Ascending aorta (tissue), 2 donors: ENCODE results near the gene LCN6. TPM values are rescaled to one million over a fixed set of nuclear protein-coding genes. Genes with fewer than 3 reads are reported as not detected.
"Not testable (repeated sequence)": the region's sequence is repeated elsewhere in the genome, so short reads cannot be mapped to it uniquely, and the experiment has no call there.

ENCODE experiments used
- DNase-seq, 2 donors: peaks; one replicate each; pipeline ENCODE4 v3.0.0-alpha.2; 2019; ENCODE audit warnings: low spot score in 2 of 2
- H3K27ac ChIP-seq, 2 donors: fragments of 200-600 bp; sonication (generic); one replicate each; pipeline ENCODE4 v1.5.1; 2016 to 2017; ENCODE audit warnings: mild to moderate bottlenecking in 1 of 2
- H3K27me3 ChIP-seq: fragments of 200-600 bp; sonication (generic); one replicate; pipeline ENCODE4 v1.5.1; 2017
- H3K36me3 ChIP-seq, 2 donors: fragments of 200-600 bp; sonication (generic); one replicate each; pipeline ENCODE4 v1.5.1; 2016
- H3K4me1 ChIP-seq, 2 donors: fragments of 200-600 bp; sonication (generic); one replicate each; pipeline ENCODE4 v1.5.1; 2016 to 2017; ENCODE audit warnings: mild to moderate bottlenecking in 1 of 2
- H3K4me3 ChIP-seq, 2 donors: fragments of 200-600 bp; sonication (generic); one replicate each; pipeline ENCODE4 v1.5.1; 2016 to 2017; ENCODE audit warnings: mild to moderate bottlenecking in 1 of 2
- H3K9me3 ChIP-seq, 2 donors: fragments of 200-600 bp; sonication (generic); one replicate each; pipeline ENCODE4 v1.5.1; 2016
- CTCF ChIP-seq, 3 experiments: fragments of 200-600 bp in 2 of 3; fragments of 450-650 bp in 1 of 3; sonication (generic) in 2 of 3; IDR thresholded peaks; one replicate each; pipeline ENCODE4 v1.5.1; 2016 to 2019; ENCODE audit warnings: antibody characterized with exemption in 3 of 3, mild to moderate bottlenecking in 1 of 3, moderate library complexity in 1 of 3
- intact Hi-C: fragments of 100-400 bp; cut with DNase I; formaldehyde crosslinking; loops from one replicate; pipeline ENCODE4 v1.15.1; 2023
- total RNA-seq: library from RNA; depleted of rRNA; stranded (reverse); fragments of >200 nt; gene quantifications from one replicate; pipeline ENCODE4 v1.1.0, GENCODE V29; 2016

LCN6 gene
- total RNA-seq, 1 donor from 2014 or later = 130 TPM

DNA sequence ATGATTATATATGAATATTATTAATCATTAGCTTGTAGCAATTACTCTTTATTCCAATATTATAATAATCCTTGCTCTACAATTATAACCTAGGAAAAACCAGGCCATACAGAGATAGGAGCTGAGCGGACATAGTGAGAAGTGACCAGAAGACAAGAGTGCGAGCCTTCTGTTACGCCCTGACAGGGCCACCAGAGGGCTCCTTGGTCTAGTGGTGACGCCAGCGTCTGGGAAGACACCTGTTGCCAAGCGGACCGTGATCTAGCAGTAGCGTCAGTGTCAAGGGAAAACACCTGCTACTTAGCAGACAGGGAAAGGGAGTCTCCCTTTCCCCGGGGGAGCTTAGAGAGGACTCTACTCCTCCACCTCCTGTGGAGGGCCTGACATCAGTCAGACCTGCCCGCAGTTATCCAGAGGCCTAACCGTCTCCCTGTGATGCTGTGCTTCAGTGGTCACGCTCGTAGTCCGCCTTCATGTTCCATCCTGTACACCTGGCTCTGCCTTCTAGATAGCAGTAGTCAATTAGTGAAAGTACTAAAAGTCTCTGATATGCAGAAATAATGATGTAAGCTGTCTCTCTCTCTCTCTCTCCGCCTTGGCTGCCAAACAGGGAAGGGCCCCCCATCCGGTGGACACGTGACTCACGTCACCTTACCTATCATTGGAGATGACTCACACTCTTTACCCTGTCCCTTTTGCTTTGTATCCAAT is 18.2 kb upstream of the LCN6 start:
- intact Hi-C loops, H3K27me3 ChIP-seq, H3K27ac ChIP-seq, DNase-seq, H3K4me3 ChIP-seq, H3K36me3 ChIP-seq, H3K9me3 ChIP-seq, H3K4me1 ChIP-seq: not testable (repeated sequence)
- TF ChIP-seq CTCF (IDR thresholded peaks at IDR 0.05) = peak in 2 of 3 experiments; percentile 9 to 11

DNA sequence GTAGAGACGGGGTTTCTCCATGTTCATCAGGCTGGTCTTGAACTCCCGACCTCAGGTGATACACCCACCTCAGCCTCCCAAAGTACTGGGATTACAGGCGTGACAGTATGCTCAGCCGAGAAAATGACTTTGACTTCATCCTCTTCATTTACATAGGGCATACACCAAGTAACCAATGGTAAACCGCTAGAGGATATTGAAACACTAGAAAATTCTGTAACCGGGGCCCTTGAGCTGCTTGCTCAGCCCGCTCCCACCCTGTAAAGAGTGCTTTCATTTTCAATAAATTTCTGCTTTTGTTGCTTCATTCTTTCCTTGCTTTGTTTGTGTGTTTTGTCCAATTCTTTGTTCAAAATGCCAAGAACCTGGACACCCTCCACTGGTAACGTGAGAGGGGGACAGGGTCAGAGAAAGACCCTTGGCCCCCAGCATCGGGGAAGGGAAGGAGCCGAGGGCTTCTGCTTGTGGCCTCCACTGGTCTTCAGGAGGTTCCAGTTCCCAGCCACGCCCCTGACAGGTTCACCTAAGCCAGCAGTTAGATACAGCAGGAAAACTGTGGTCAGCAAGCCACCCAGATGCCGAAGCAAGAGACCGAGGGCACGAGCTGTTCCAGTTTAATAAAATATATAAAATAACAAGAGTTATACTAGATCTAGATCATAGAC is 17.6 kb upstream of the LCN6 start:
- H3K27ac ChIP-seq, DNase-seq, H3K36me3 ChIP-seq, H3K4me1 ChIP-seq, H3K27me3 ChIP-seq, H3K9me3 ChIP-seq, intact Hi-C loops, H3K4me3 ChIP-seq: not testable (repeated sequence)

GRCh38 chr9:136765041-136765440 is 16.7 kb upstream of the LCN6 start:
- Histone ChIP-seq H3K4me3 (no peak overlapping the region), H3K27me3 (peaks cover 4% of the 10 kb centered on the region), H3K9me3 (no peaks in the 10 kb centered on the region), H3K27ac (no peak overlapping the region), H3K36me3 (no peaks in the 10 kb centered on the region), H3K4me1 (no peaks in the 10 kb centered on the region)
- no peak for DNase-seq
- TF ChIP-seq CTCF (IDR thresholded peaks at IDR 0.05) = no peak
- intact Hi-C loops = no loop called here

GRCh38 chr9:136764301-136764891 is 16.1 kb upstream of the LCN6 start, which contains the start of gene LCN15:
LCN15 (minus strand) TSS chr9:136764518; CDS start chr9:136764488, 30 bp downstream.
- intact Hi-C loops = no loop called here
- no peaks in the 10 kb centered on the region for H3K36me3 ChIP-seq
- TF ChIP-seq CTCF (IDR thresholded peaks at IDR 0.05) = no peak
- no peaks in the 10 kb centered on the region for H3K9me3 ChIP-seq
- H3K27me3 ChIP-seq = no peaks in the 10 kb centered on the region
- DNase-seq = no peak
- H3K4me1 ChIP-seq = no peaks in the 10 kb centered on the region
- no peak within 1 kb of the TSS for H3K4me3 ChIP-seq
- H3K27ac ChIP-seq = no peak within 1 kb of the TSS

- no peak for DNase-seq
- intact Hi-C loops = no loop called here
- TF ChIP-seq CTCF (IDR thresholded peaks at IDR 0.05) = no peak
- Histone ChIP-seq H3K9me3 (no peaks in the 10 kb centered on the region), H3K27me3 (no peaks in the 10 kb centered on the region), H3K4me1 (no peaks in the 10 kb centered on the region), H3K36me3 (no peaks in the 10 kb centered on the region), H3K27ac (no peak overlapping the region), H3K4me3 (no peak overlapping the region)
Measured at GRCh38 chr9:136763649-136764035, 15.3 kb upstream of the LCN6 start.
